Gastroesophageal sphincter (tissue), 3 donors: ENCODE data around the gene RHBDF1.

Source experiments
- CTCF ChIP-seq, 4 experiments: fragments of 200-600 bp in 2 of 4; fragments of 450-650 bp in 2 of 4; sonication (generic) in 1 of 4; IDR thresholded peaks; one replicate each; pipeline ENCODE4 v1.5.1; 2017 to 2019; ENCODE audit warnings: antibody characterized with exemption in 4 of 4, mild to moderate bottlenecking in 2 of 4, moderate library complexity in 2 of 4
- EP300 ChIP-seq: sonication (generic); formaldehyde crosslinking; IDR thresholded peaks from one replicate; pipeline ENCODE4 v1.6.1; 2017; ENCODE audit warnings: antibody characterized with exemption, mild to moderate bottlenecking
- POLR2A ChIP-seq, 2 donors: fragments of 450-650 bp; IDR thresholded peaks; one replicate each; pipeline ENCODE4 v1.6.1; 2017; ENCODE audit warnings: antibody characterized with exemption in 2 of 2, mild to moderate bottlenecking in 2 of 2, moderate library complexity in 1 of 2
- POLR2AphosphoS5 ChIP-seq: sonication (generic); formaldehyde crosslinking; IDR thresholded peaks from one replicate; pipeline ENCODE4 v1.6.1; 2017; ENCODE audit warnings: antibody characterized with exemption

GRCh38 chr16:83781-84615, 11.6 kb upstream of the RHBDF1 start:
- TF ChIP-seq CTCF (IDR thresholded peaks at IDR 0.05) = no peak
- no peak for TF ChIP-seq EP300
- TF ChIP-seq POLR2A (IDR thresholded peaks at IDR 0.05) = no peak
- no peak for TF ChIP-seq POLR2AphosphoS5
